Ureter (tissue), 1 donor: Measurements from ENCODE around the gene GNA15. TPM values are rescaled to one million over a fixed set of nuclear protein-coding genes. Genes with fewer than 3 reads are reported as not detected.

Experiments
- DNase-seq: peaks from one replicate; pipeline ENCODE4 v3.0.0-alpha.2; 2020; ENCODE audit warnings: low spot score
- total RNA-seq: library from RNA; stranded (reverse); gene quantifications from one replicate; pipeline ENCODE4 v1.2.4, GENCODE V29; 2023
- donor health status: DM: yes; HTN: yes; CAD: no.

Gene GNA15
- total RNA-seq, 1 donor from 2014 or later: 28.5 TPM

DNA sequence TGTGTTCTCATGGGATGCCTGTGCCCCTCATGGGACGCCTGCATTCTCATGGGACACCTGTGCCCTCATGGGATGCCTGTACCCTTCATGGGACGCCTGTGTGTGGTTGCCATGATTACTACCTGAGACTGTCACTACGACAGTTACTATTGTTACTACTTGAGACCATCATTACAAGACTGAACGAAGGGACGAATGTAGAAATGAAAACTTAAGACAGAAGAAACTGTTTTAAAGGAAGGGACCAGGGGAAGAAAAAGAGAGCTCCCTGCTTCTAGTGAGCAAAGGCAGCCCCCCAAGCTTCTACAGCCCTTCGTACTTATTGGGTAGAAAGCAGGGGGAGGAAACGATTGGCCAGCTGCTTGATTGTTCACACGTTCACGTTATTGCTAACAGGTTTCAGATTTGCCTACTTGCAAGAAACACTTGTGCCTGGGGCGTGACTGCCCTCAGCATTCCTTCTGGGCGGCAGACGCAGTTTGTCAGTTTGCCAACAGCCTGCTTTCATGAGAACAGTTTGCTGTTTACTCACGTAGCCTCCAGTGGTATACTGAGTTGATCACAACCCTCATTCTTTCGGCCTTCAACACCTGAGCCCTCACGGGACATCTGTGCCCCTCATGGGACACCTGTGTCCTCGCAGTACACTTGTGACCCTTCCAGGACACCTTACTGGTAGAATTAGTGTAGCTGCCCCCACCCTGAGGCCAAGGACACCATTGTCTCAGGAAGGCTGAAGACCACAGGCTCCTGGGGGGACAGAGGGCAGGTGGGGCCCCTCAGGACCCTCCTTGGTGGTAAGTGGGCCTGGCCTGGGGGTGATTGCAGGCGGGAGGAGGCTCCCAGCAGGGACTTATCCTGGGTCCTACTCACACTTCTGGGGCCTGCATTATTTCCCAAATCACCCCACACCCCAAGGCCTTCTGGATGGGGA is 40.2 kb downstream of the GNA15 start:
- peak; percentile 87 for DNase-seq

DNA sequence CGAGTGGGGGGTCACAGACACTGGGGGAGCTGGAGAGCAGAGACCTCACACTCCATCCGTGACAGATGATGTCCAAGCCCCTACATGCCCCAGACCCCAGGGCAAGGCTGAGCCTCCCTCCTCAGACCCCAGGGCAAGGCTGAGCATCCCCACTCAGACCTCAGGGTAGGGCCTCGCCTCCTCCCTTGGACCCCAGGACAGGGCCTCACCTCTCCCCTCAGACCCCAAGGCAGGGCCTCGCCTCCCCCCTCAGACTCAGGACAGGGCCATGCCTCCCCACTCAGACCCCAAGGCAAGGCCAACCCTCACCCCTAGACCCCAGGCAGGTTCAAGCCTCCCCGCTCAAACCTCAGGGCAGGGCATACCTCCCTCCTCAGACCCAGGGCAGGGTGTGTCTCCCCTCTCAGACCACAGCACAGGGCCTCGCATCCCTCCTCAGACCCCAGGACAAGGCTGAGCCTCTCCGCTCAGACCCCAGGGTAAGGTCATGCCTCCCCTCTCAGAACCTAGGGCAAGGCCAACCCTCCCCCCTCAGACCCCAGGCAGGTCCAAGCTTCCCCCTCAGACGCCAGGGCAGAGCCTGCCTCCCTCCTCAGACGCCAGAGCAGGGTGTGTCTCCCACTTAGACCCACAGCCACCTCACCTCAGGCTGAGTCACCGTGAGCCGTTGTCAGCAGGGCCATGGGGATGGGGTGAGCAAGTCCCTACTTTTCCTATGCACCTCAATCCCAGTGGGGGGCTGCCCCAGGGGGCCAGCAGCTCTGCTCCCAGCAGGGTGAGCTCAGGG is 41.1 kb downstream of the GNA15 start:
- DNase-seq: peak; percentile 80

- no peak for DNase-seq
Measured at GRCh38 chr19:3178377-3178972, 42.6 kb downstream of the GNA15 start, which contains the start of gene S1PR4. Gene S1PR4, plus strand, starts transcription at chr19:3178769. Its CDS starts 24 bp downstream, at chr19:3178793.

GRCh38 chr19:3178973-3179738 is 43.3 kb downstream of the GNA15 start:
- no peak for DNase-seq

- DNase-seq: no peak
Measured at GRCh38 chr19:3179739-3180293, 44.0 kb downstream of the GNA15 start.

- DNase-seq: no peak
Measured at GRCh38 chr19:3183721-3184641, 48.1 kb downstream of the GNA15 start.

- no peak for DNase-seq
Measured at GRCh38 chr19:3184847-3185460, 49.1 kb downstream of the GNA15 start.

DNA sequence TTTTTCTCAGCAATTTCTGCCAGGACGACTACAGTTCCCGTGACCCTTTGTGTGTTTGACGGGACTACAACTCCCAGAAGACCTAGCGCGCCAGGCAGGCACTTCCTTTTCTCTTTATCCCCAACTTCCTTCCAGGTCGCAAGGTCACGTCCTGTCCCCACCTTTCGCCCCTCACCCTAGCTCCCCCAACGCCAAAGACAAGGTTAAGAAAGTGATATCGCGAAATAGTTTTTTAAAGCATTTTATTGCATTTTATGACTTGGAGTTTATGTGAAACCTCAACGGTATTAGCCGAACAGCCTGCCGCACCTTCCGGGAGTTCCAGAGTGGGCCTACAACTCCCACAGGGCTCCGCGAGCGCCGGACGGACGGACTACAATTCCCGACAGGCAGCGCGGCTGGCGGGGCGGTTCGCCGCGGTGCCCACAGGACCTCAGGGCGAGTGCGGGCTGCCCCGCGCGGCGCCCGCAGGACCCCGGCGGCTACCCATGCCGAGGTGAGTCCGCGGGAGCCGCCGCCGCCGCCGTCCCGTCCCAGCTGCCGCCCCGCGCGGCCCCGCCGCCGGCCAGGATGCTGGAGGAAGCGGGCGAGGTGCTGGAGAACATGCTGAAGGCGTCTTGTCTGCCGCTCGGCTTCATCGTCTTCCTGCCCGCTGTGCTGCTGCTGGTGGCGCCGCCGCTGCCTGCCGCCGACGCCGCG is 49.8 kb downstream of the GNA15 start, which contains the start of gene NCLN:
NCLN (plus strand) TSS at position 470 of the 699 bp plus-strand sequence; CDS start at position 571, 101 bp downstream.
- DNase-seq: peak; percentile 95

GRCh38 chr19:3186160-3186688 is 50.4 kb downstream of the GNA15 start:
- no peak for DNase-seq

GRCh38 chr19:3186891-3187661 is 51.2 kb downstream of the GNA15 start:
- no peak for DNase-seq

DNA sequence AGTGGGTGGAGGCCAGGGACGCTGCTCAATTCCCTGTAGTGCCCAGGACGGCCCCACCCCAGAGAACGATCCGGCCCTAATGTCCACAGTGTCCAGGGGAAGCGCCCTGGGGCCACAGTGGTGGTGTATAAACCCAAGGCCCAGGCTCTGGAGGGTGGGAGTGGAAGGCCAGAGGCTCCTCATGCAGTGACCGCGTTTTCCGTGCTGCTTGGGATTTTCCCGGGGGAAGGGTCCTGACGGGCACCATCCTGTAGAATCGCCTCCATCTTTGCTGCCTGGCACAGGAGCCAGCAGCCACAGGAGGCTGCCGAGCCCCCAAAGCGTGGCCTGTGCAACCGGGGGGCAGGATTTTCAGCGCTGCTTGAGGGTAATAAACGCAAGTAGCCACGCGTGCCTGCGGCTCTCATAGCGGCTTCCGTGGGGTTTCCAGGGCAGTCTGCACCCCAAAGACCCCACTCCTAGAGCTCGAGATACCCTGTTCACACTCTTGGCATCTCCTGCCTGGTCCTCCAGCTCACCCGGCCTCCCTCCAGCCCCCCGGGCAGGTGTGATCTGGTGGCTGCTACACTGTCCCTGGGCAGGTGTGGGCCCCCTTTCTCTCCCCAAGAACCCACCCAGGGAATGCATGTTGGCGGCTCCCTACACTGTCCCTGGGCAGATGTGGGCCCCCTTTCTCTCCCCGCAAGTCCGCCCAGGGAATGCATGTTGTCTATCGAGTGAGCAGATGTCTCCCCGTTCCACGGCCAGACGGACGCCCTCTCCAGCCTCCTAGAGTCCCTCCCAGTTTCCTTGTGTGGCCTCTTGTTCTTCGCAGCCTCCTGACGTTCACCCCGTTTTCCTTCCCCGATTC is 52.1 kb downstream of the GNA15 start:
- DNase-seq: no peak

DNA sequence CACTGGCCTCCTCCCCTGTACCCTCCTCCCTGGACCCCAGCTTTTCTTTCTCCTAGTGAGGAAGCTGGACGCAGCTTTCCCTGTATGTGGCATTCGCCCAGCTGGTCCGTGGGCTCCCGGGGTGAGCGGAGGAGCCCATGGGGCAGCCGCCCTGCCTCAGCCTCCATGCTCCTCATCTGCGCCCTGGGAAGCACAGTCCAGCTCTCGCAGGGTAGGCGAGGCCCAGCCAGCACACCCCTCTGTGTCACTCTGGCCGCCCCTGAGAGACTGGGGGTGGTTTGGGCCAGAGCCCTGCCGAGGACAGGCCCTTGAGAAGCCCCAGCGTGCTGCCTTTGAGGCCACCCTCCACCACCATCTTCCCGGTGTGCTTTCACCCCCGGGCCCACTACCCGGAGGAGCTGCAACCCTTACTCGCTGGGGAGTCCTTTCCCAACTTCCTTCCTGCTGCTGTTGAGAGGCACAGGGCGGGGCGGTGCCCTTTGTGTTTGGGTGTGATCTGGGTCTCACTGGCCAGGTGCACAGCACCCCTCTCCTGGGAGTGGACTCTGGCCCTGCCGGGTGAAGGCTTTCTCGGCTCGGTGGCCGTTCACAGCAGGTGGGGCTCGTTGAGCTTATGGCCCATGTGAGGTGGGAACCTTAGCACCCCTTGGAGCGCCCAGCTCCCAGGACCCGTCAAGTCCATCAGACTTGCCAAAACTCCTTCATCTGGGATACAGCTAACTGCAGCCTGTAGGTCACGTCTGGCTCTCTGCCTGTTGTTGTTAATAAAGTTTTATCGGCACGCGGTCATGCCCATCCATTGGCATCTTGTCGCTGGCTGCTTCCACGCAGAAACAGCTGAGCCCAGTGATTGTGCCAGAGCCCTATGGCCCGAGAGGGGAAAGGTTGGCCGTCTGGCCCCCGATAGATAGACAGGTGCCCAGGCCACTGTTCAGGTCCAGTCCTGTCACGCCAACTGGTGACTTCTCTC is 53.1 kb downstream of the GNA15 start:
- DNase-seq: no peak

DNA sequence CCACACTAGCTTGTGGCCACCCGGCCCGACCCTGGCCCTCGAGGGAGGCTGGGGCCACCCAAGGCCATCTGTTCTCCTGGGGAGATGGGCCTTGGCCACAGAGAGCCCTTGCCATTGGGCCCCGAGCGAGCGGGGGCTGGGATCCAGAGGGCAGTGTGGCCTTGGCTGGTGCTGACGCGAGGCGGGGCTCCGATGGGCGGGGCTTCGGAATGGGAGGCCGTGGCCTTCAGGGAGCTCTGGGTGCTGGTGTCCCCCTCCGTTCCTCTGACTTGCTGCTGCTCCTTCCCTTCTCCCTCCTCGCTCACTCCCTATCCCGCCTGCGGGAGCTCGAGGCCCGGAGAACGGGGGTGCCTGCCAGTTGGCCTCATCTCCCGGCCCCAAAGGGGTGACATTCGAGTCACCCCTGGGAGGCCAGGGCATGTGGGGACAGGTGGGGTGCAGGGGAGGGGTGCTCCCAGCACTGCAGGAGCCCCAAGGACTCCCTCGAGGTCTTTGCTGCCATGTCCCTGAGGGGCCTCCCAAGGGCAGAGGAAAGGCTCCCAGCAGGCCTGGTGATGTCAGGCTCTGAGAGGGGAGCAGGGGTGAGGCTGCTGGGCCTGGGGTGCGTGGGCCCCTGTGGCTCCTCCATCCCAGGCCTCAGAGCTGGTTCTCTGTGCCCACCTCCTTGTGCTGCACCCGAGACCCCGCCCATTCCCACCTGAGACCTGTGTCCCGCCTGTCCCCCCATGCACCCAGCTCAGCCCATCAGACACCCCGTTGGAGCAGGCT is 54.1 kb downstream of the GNA15 start:
- DNase-seq: no peak

DNA sequence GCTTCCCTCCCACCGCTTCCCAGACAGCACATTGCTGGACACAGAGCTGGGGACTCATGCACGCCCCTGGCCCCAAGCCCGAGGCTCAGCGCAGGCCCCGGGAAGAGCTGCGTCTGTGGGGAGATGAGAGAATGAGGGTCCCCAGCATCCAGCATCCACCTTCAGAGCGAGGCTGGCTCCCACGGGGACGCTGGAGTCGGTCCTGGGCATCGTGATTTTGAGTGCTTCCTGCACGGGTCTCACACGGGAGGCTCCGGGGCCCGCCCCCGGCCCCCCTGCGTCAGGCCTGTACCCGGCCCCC is 54.6 kb downstream of the GNA15 start:
- no peak for DNase-seq
